GM19238 (cell line): ENCODE data around the gene PRDM5.

ENCODE experiments used
- DNase-seq: peaks from one replicate; pipeline ENCODE4 v3.0.0; 2011; ENCODE audit warnings: low spot score; ENCODE audit not compliant: insufficient read length

Gene PRDM5

GRCh38 chr4:120922381-120923206 is at the start of gene PRDM5:
Gene PRDM5, minus strand, starts transcription at chr4:120922726. Its CDS starts 118 bp downstream, at chr4:120922608.
- DNase-seq, result no peak

- DNase-seq, result no peak
Observed at GRCh38 chr4:120971884-120972283, 49.4 kb upstream of the PRDM5 start.

- DNase-seq, result no peak
Observed at GRCh38 chr4:120965938-120966337, 43.4 kb upstream of the PRDM5 start.

- no peak for DNase-seq
Observed at GRCh38 chr4:120964596-120964995, 42.1 kb upstream of the PRDM5 start.

- DNase-seq, result no peak
Observed at GRCh38 chr4:120963449-120963848, 40.9 kb upstream of the PRDM5 start.

- no peak for DNase-seq
Observed at GRCh38 chr4:120960656-120961267, 38.2 kb upstream of the PRDM5 start.

GRCh38 chr4:120948382-120948781 is 25.9 kb upstream of the PRDM5 start:
- no peak for DNase-seq

GRCh38 chr4:120942776-120943175 is 20.2 kb upstream of the PRDM5 start:
- DNase-seq, result no peak

- no peak for DNase-seq
Observed at GRCh38 chr4:120940547-120940946, 18.0 kb upstream of the PRDM5 start.

GRCh38 chr4:120939693-120940092 is 17.2 kb upstream of the PRDM5 start:
- DNase-seq, result no peak

GRCh38 chr4:120929847-120930246 is 7.3 kb upstream of the PRDM5 start:
- no peak for DNase-seq

- no peak for DNase-seq
Observed at GRCh38 chr4:120927801-120928409, 5.4 kb upstream of the PRDM5 start.

GRCh38 chr4:120926358-120927025 is 4.0 kb upstream of the PRDM5 start:
- no peak for DNase-seq

GRCh38 chr4:120924931-120925330 is 2.4 kb upstream of the PRDM5 start:
- DNase-seq, result no peak

- DNase-seq, result no peak
Observed at GRCh38 chr4:120923207-120923522, 639 bp upstream of the PRDM5 start.

GRCh38 chr4:120921456-120922380 is 808 bp downstream of the PRDM5 start:
- no peak for DNase-seq

- no peak for DNase-seq
Observed at GRCh38 chr4:120920666-120921065, 1.9 kb downstream of the PRDM5 start.

GRCh38 chr4:120919358-120919757 is 3.2 kb downstream of the PRDM5 start:
- DNase-seq, result no peak

- no peak for DNase-seq
Observed at GRCh38 chr4:120918788-120919187, 3.7 kb downstream of the PRDM5 start.

- no peak for DNase-seq
Observed at GRCh38 chr4:120918092-120918491, 4.4 kb downstream of the PRDM5 start.

GRCh38 chr4:120916937-120917336 is 5.6 kb downstream of the PRDM5 start:
- no peak for DNase-seq
